GM18868 (cell line): ENCODE results near the gene PRDM13.
"Not testable (repeated sequence)": the region's sequence is repeated elsewhere in the genome, so short reads cannot be mapped to it uniquely, and the experiment has no call there.

Experiments used
- ATAC-seq: cut with Tn5 transposase; IDR thresholded peaks from one replicate; pipeline ENCODE4 v1.9.1; 2021; ENCODE audit warnings: mild to moderate bottlenecking, moderate library complexity; ENCODE audit not compliant: unreplicated experiment

PRDM13 gene

DNA sequence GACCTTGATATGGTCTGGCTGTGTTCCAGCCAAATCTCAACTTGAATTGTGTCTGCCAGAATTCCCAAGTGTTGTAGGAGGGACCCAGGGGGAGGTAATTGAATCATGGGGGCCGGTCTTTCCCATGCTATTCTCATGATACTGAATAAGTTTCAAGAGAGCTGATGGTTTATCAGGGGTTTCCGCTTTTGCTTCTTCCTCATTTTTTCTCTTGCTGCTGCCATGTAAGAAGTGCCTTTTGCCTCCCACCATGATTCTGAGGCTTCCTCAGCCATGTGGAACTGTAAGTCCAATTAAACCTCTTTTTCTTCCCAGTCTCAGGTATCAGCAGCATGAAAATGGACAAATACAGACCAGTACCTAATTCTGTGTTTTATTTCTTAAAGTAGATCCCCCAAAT is 15.4 kb downstream of the PRDM13 start:
- not testable (repeated sequence) for ATAC-seq

DNA sequence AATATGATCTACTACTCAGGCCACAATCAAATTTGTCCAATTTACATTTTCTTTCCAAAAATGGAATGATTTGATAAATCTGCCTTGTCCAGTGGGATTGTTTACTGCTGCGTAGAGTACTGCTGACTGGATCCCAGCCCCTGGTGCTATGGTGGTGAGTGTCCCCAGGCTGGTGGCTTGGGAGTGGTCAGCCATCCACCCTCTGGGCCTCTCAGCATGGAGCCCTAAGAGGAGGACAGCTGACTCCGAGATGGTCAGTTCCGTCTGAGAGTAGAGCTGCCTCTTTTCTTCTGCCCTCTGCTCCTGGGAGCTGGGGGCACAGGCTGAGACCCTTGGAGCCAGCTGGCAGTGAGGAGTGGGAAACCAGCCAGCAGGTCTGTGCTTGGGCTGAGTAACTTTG is 22.7 kb downstream of the PRDM13 start:
- ATAC-seq = no peak

DNA sequence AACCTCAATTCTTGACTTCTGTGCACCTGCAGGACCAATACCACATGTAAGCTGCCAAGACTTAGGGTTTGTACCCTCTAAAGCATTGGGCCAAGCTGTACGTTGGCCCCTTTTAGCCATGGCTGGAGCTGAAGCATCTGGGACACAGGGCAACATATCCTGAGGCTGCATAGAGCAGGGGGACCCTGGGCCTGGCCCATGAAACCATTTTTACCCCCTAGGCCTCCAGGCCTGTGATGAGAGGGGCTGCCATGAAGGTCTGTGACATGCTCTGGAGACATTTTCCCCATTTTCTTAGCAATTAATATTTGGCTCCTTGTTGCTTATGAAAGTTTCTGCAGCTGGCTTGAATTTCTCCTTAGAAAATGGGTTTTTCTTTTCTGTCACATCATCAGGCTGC is 31.0 kb downstream of the PRDM13 start:
- no peak for ATAC-seq

DNA sequence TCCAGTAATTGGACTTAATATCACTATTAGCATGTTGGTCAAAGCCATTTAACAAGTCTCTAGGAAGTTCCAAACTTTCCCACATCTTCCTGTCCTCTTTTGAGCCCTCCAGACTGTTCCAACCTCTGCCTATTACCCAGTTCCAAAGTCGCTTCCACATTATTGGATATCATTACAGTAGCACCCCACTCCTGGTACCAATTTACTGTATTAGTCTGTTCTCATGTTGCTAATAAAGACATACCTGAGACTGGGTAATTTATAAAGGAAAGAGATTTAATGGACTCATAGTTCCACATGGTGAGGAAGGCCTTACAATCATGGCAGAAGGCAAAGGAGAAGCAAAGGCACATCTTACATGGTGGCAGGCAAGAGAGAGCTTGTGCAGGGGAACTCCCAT is 31.7 kb downstream of the PRDM13 start:
- not testable (repeated sequence) for ATAC-seq

DNA sequence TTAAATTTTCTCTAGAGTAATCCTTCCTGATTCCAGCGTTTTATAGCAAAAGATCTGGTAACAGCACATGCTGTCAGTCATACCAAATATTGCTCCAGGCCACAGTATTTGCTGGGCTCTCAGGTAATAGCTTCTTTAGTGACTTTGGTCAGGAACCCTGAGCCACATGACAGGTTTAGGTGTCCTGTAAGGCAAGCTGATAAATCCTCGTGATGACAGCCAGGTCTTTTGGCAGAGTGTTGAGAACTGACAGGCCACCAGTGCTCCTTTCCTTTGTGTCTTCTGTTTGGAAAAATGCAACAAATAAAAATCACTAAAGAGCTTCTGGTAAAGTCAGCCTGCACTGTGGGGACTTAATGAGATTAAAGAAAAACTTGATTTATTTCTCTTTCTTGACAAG is 34.6 kb downstream of the PRDM13 start:
- ATAC-seq = no peak

DNA sequence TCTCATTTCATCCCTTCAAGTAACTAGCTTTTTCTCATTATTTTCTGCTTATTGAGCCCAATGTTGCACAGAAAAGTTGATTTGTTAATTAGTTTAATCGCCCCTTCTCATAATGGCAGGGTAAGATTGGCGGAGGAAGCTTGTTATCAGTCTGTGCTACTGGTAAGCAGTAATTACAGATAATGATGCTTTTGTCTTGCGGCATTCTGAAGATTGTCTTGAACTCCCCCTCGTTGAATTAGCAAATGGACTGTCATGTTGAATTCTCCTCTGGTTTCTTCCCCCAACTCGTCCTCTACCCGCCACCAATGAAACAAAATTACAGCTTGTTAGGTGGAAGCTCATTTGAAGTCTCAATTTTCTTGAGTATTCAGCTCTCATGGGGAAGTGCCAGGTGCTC is 39.4 kb downstream of the PRDM13 start:
- ATAC-seq = no peak

DNA sequence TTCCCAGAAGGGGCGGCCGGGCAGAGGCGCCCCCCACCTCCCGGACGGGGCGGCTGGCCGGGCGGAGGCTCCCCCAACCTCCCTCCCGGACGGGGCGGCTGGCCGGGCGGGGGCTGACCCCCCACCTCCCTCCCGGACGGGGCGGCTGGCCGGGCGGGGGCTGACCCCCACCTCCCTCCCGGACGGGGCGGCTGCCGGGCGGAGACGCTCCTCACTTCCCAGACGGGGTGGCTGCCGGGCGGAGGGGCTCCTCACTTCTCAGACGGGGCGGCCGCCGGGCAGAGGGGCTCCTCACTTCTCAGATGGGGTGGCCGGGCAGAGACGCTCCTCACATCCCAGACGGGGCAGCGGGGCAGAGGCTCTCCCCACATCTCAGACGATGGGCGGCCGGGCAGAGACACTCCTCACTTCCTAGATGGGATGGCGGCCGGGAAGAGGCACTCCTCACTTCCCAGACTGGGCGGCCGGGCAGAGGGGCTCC is 43.5 kb downstream of the PRDM13 start:
- not testable (repeated sequence) for ATAC-seq

DNA sequence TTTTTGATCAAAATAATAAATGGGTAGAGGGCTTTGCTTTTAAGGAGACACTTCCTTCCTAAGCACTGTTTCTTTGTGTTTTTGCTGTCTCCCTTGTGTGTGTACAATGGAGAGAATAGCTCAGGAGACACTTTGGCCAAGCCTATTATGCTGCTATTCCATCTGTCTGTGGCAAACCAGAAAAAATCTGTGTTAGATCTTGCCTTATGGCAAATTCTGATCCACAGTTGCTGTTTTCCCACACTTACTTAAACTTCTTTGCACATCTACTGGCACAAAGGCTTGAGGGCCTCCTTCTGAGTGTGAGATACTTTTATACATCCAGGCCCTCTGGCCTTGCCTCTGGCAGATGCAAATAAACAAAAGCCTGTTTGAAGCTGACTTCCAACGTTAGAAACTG is 53.6 kb downstream of the PRDM13 start:
- ATAC-seq = no peak

DNA sequence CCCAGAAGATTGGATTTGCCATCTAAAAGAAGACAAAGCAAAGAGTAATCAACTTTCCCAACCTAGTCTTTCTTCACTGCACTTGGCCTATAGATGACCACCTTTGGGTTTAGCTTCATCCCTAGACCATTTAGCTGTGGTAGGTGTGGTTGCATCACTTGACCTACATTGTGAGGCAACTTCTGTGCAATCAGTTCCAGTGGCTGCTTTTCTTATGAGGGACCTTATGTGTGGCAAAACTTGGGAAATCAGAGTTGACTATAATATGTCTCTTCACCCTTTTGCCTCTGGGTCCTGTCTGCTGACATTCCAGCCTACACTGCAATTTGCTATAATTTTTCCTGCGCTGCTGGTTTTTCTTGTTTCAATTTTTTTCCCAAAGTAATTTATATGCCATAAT is 55.2 kb downstream of the PRDM13 start:
- ATAC-seq = no peak

DNA sequence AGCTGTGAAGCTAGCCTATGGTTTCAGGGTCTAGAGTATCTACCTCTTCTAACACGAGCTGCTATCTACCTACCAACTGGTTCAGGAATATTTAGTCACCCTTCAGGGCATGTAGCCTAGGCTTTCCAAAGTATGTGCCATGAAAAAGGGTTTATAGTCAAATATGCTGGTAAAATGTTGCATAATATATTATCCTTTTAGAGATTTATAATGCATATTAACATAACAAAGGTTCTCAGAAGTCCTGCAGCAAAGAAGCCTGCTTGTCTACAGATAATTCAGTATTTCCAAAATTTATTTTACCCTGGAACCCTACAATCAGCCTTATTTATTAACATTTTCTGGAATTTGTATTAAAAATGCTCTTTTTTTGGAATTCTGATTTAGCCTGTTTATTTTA is 56.0 kb downstream of the PRDM13 start:
- no peak for ATAC-seq
